Occipital lobe (tissue), 2 donors: ENCODE results near the gene ZNF319. TPM values are rescaled to one million over a fixed set of nuclear protein-coding genes. Genes with fewer than 3 reads are reported as not detected.

Experiments used
- DNase-seq: peaks from one replicate; lab custom pipeline; 2025; lab: John Stamatoyannopoulos, UW
- total RNA-seq: library from RNA; depleted of rRNA; stranded (reverse); fragments of >200 nt; gene quantifications from one replicate; pipeline ENCODE4 v1.2.3, GENCODE V29; 2014

Gene ZNF319
- total RNA-seq, 1 donor from 2014 or later = 4.2 TPM

DNA sequence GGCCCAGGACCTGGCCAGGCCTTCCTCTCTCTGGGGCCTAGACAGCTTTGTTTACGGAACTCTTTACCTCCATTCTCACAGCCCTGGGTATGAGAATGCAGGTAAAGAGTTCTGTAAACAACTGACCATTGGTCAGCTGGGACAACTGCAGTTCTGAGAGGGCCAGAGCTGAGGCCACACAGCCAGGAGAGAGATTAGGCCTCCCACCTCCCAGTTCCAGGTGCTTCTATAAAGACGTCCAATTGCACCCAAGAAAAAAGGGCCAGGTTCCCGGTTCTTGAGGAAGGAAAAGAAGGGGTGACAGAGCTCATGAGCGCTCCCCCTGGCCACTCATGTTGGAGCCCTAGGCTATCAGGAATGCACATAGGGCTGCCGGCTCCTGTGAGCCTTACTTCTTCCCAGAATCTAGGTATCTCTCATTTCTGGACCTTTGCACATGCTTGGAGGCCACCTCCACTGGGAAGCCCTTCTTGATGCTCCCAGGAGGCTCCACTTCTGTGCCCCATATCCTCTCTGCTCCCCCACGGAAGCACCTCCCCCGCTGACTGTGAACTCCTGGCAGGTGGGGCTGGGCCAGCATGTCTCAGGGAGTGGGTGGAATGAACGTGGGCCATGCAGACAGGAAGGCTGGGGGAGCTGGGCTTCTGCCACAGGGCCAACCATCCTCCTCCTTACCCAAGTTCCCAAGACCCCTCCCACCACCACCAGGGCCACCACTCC, 42.6 kb downstream of the ZNF319 start:
- DNase-seq = no peak

- DNase-seq = no peak
These were observed 43.4 kb downstream of the ZNF319 start for GRCh38 chr16:57956924-57957672.

DNA sequence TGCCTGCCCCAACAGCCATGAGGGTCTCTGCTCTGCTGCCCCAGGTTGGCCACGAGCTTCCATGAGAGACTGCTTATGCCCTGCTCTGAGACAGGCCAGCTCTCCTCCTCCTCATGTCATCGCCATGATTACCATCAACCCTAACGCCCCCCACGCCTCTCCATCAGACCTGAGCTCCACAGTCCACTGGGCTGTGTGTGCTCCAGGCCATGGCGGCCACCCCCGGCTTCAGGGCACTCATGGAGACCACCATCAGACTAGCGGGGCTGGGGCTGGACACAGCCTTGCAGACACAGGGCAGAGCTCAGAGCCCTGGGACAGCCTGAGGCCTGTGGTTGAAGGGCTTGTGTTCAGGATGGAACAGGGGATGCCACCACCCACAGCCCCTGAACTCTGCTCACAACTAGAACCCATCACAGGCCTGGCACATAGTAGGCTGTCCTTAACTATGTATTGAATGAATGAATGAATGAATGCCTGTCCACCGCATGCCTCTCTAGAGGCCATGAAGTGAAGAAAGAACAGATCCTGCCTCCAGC, 44.1 kb downstream of the ZNF319 start:
- DNase-seq = no peak

- DNase-seq = no peak
These were observed 44.8 kb downstream of the ZNF319 start for GRCh38 chr16:57955572-57956188.

DNA sequence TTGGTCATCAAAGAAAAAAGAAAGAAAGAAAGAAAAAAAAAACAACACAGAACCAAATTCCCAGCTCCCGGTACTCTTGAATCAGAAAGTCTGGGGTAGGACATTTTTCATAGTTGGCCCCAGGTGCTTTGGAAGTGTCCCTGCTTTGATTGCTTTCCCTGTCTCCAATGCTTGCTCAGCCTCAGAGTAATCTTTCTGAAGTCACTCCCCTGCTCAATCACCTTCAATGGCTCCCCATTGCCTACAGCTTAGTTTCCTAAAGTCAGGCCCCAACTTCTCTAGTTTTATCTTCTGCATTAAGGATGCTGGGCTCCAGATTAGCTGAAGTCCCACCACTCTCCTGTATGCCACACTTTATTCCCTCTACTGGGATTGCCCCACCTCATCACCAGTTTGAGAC, 46.6 kb downstream of the ZNF319 start:
- DNase-seq = no peak

GRCh38 chr16:57952909-57953308, 47.6 kb downstream of the ZNF319 start:
- DNase-seq = no peak

DNA sequence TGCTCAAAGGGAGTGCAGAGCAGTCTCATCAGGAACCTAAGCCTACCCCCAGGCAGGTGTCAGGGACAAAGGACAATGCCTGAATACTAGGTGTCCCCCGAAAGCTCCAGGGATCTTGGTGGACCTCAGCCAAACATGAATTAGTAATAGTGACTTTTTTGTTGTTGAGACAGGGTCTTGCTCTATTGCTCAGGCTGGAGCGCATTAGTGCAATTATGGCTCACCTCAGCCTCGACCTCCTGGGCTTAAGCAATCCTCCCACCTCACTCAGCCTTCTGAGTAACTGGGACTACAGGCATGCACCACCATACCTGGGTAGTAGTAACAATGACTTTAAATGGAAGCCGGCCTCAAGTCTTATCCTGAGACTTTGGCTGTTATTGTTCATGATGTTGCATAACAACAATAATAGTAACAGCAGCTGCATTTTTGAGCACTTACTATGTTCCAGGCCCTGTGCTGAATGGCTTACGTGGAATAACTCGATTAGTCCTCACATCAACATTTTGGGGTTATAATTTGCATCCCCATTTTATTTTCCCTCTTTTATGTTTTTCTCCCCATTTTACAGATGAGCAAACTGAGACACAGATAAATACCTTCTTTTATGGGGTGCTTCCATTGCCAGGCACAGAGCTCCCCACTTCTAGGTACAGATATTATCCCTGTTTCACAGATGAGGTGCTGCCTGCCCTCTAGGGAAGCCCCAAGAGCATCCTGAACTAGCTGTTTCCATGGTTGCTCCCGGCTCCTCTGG, 49.1 kb downstream of the ZNF319 start:
- DNase-seq = no peak

- no peak for DNase-seq
These were observed 50.1 kb downstream of the ZNF319 start for GRCh38 chr16:57950382-57950781.

GRCh38 chr16:57949595-57950238, 50.8 kb downstream of the ZNF319 start:
- DNase-seq = no peak

GRCh38 chr16:57949013-57949412, 51.5 kb downstream of the ZNF319 start:
- no peak for DNase-seq

GRCh38 chr16:57948027-57948426, 52.4 kb downstream of the ZNF319 start:
- DNase-seq = no peak

DNA sequence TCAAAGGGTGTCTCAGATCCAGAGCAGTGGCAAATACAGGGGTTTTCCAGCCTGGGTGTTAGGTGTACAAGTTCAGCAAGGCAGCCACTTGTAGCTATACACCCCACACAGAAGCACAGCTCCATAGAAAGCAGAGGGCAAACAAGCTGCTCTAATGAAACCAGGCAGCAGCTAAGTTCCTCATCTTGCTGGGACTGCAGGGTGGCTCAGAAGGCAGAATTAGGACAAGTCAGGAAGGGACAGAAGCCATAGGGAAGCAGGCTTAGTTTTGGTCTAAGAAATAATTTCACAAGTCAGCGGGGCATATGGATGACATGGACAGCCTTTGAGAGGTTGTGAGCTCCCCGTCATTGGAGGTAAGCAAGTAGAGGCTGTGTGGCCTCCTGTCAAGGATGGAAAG, 53.2 kb downstream of the ZNF319 start:
- no peak for DNase-seq

DNA sequence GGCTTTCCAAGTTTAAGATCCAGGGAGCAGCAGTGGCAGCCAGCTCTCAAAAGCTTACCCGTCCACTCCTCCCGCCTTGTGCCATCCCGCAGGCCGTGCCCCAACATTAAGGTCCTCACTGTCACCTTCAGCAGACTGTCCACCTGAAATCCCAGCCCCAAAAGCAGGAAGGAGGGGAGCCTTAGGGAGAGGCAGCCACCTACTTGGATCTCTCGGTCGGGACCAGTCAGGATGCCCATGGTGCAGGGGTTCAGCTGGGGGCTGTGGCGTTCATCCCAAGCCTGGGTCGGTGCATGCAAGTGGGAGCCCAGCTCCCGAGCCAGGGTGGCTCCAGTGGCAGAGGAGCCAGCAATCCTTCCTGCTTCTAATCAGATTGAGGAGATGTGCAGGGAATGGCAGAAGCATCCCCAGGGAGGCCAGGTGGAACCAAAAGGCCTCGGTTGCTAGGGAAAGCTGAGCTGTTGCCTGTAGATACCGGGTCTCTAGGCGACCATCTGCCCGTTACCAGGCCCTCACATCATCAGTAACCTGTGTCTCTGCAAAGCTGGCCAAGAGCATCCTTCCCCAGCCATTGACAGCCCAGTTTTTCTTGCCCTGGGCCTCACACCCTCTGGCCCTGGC, 54.2 kb downstream of the ZNF319 start:
- DNase-seq = no peak

DNA sequence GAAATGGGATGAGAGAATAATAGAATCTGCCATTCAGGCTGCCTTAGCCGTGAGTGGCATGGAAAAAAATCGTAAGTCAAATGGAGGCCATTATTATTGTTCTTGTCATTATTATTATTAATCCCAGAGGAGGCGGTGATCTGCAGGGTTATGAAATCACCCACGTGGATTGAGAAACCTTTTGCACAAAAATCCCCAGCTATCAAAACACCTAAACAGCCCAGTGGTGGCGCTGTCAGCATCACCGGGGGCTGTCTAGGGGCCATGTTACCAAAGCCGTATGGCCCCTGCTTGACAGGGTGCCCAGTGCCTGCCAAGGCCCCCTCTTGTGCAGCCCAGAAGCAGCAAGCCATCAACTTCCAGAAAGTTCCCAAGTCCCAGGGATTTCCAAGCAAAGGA, 54.7 kb downstream of the ZNF319 start:
- no peak for DNase-seq

DNA sequence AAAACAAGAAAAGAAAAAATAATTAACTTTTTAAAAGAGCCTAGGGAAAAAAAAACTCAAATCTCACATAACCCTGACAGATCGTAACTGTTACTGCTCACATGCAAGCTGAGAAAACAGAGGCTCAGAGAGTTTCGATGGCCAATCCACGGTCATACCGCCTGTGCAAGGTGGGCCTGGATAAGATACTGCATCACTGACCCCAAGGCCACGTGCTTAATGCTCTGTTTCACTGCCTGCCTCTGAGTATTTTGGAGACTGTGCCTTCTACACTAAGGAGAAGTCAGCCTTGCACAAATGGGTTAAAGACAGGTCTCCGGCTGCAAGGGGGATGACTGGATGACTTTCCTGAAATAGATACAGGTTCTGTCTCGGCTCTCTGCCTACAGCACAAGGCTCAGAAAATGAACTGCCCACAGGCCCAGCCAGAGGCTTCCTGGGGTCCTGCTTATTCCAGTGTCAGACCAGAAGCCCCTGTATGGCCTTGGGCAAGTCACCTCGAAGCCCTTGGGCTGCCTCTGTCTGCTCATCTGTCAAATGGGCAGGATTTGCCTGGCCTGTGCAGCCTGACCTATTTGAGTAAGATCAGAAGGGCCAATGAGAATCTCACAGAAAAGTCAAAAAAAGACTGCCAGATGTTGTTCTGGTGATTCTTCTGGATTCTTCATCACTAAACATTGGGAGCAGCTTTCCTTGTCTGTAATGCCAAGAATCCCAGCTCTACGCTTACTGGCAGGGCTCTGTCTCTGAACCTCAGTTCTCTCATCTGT, 55.3 kb downstream of the ZNF319 start:
- no peak for DNase-seq

Other genes with a start within 250 kb of the ZNF319 start
- 44.6 TPM for gene KIFC3, start 198.2 kb downstream of the ZNF319 start, total RNA-seq
- gene CNGB1, start 29.5 kb downstream of the ZNF319 start, total RNA-seq = not detected
- gene USB1, start 735 bp upstream of the ZNF319 start, total RNA-seq = 5.0 TPM
- gene MMP15, start 25.1 kb upstream of the ZNF319 start, total RNA-seq = 12.6 TPM
- gene CFAP20, start 128.7 kb upstream of the ZNF319 start, total RNA-seq = 82.8 TPM
- gene CSNK2A2, start 197.4 kb upstream of the ZNF319 start, total RNA-seq = 19.0 TPM